Lung (tissue), 16 donors: Measurements from ENCODE around the gene UNC5B. TPM values are rescaled to one million over a fixed set of nuclear protein-coding genes. Genes with fewer than 3 reads are reported as not detected.
A peak's percentile ranks its signal among the peaks of the same experiment; 100 is the strongest.

Source experiments
- ATAC-seq: fragments of 200-7000 bp; cut with Tn5 transposase; one replicate; pipeline ENCODE4 v1.9.1; 2020; ENCODE audit warnings: moderate number of reproducible peaks; ENCODE audit not compliant: insufficient read depth, low FRiP score
- DNase-seq, 3 donors: peaks; one replicate each; pipeline ENCODE4 v3.0.0-alpha.2; 2013 to 2017
- H3K27ac ChIP-seq, 2 donors: one replicate each; pipeline ENCODE4 v1.5.1; 2013; ENCODE audit warnings: mild to moderate bottlenecking in 2 of 2, moderate library complexity in 2 of 2, control low read depth in 1 of 2, inconsistent platforms in 1 of 2, low read depth in 1 of 2, low read length in 1 of 2
- H3K27me3 ChIP-seq, 3 donors: one replicate each; pipeline ENCODE4 v1.5.1; 2013; ENCODE audit warnings: low read length in 2 of 3; ENCODE audit not compliant: control insufficient read depth in 3 of 3, insufficient read depth in 3 of 3
- H3K36me3 ChIP-seq, 4 donors: one replicate each; pipeline ENCODE4 v1.5.1; 2013; ENCODE audit warnings: low read length in 4 of 4, mild to moderate bottlenecking in 1 of 4, moderate library complexity in 1 of 4; ENCODE audit not compliant: control insufficient read depth in 4 of 4, insufficient read depth in 4 of 4
- H3K4me1 ChIP-seq, 5 donors: one replicate each; pipeline ENCODE4 v1.5.1; 2013; ENCODE audit warnings: low read length in 5 of 5, mild to moderate bottlenecking in 2 of 5, moderate library complexity in 1 of 5; ENCODE audit not compliant: control insufficient read depth in 5 of 5, insufficient read depth in 5 of 5
- H3K4me3 ChIP-seq: one replicate; pipeline ENCODE4 v1.5.1; 2013; ENCODE audit warnings: mild to moderate bottlenecking, control low read depth, moderate library complexity
- H3K9ac ChIP-seq, 2 donors: one replicate each; pipeline ENCODE4 v1.5.1; 2013; ENCODE audit warnings: low read length in 2 of 2, control low read depth in 1 of 2; ENCODE audit not compliant: insufficient read depth in 1 of 2
- H3K9me3 ChIP-seq, 4 donors: one replicate each; pipeline ENCODE4 v1.5.1; 2013; ENCODE audit warnings: low read length in 3 of 4, mild to moderate bottlenecking in 1 of 4, moderate library complexity in 1 of 4; ENCODE audit not compliant: control insufficient read depth in 4 of 4, insufficient read depth in 3 of 4
- WGBS, 2 donors: extraction: QIAGEN DNeasy Blood & Tissue Kit; methylation state at CpG; one replicate each; pipeline ENCODE4 v1.1.7; 2013; 5-methylcytosine and 5-hydroxymethylcytosine counted together
- long read RNA-seq, 5 donors: transcript quantifications; one replicate each; lab custom pipeline, GENCODE V29; 2026
- polyA plus RNA-seq, 2 donors: library from polyadenylated mRNA; stranded (reverse); fragments of 200-250 nt; gene quantifications; one replicate each; pipeline ENCODE4 v1.2.1, GENCODE V29; 2013
- total RNA-seq, 2 donors: library from RNA; depleted of rRNA in 1 of 2; stranded (reverse); fragments of >200 nt in 1 of 2; gene quantifications; one replicate each; pipeline ENCODE4 v1.2.1, GENCODE V29; 2014 to 2021
- TF ChIP-seq, protein P1 (sequence below): IDR thresholded peaks from 2 replicates; pipeline ENCODE4 v1.5.1; 2012; ENCODE audit warnings: mild to moderate bottlenecking; ENCODE audit errors: control extremely low read depth, extremely low read depth
- donor health status: control.
- donor health status: control.
- donor health status: Bipolar disorder and iron deficiency.
- donor health status: healthy.
- donor health status: DM: yes; HTN: yes; CAD: no.

Gene UNC5B
- total RNA-seq (10 to 100 TPM in 1 of 2 donors, 1 to 10 TPM in 1; 9.5 to 23.8 TPM), polyA plus RNA-seq (1 to 10 TPM; 4.4 to 7.2 TPM)
- long read RNA-seq, donor 1, full-length matches to known transcripts, result 1 of 37 reads
- long read RNA-seq, donor 1, partial matches to known transcripts, result 36 of 37 reads
- long read RNA-seq, donor 1, other reads (novel, unspliced or antisense), result 0 of 37 reads
- long read RNA-seq, donor 2, result 0 reads
- long read RNA-seq, donor 3, full-length matches to known transcripts, result 1 of 1 reads
- long read RNA-seq, donor 3, partial matches to known transcripts, result 0 of 1 reads
- long read RNA-seq, donor 3, other reads (novel, unspliced or antisense), result 0 of 1 reads
- long read RNA-seq, donor 4, partial matches to known transcripts, result 8 of 8 reads
- long read RNA-seq, donor 4, other reads (novel, unspliced or antisense), result 0 of 8 reads
- long read RNA-seq, donor 5, full-length matches to known transcripts, result 3 of 8 reads
- long read RNA-seq, donor 5, partial matches to known transcripts, result 5 of 8 reads
- long read RNA-seq, donor 5, other reads (novel, unspliced or antisense), result 0 of 8 reads

- Histone ChIP-seq H3K27me3 (peaks cover 0 to 41% (median 17%) of the 10 kb centered on the region in 3 donors), H3K27ac (peak within 1 kb of the TSS; percentile 84 to 87), H3K36me3 (no peaks in the 10 kb centered on the region), H3K9me3 (no peaks in the 10 kb centered on the region), H3K4me1 (peaks cover 0 to 39% (median 13%) of the 10 kb centered on the region in 5 donors), H3K9ac (peak within 1 kb of the TSS in 1 of 2 donors; percentile 78), H3K4me3 (peak within 1 kb of the TSS; percentile 61)
- DNase-seq, result peak; percentile 96 to 97 (median 96)
- WGBS, 2 donors, result 0 to 1% methylated on average over 65 to 109 of the region's 109 CpGs
- TF ChIP-seq, protein P1, sequence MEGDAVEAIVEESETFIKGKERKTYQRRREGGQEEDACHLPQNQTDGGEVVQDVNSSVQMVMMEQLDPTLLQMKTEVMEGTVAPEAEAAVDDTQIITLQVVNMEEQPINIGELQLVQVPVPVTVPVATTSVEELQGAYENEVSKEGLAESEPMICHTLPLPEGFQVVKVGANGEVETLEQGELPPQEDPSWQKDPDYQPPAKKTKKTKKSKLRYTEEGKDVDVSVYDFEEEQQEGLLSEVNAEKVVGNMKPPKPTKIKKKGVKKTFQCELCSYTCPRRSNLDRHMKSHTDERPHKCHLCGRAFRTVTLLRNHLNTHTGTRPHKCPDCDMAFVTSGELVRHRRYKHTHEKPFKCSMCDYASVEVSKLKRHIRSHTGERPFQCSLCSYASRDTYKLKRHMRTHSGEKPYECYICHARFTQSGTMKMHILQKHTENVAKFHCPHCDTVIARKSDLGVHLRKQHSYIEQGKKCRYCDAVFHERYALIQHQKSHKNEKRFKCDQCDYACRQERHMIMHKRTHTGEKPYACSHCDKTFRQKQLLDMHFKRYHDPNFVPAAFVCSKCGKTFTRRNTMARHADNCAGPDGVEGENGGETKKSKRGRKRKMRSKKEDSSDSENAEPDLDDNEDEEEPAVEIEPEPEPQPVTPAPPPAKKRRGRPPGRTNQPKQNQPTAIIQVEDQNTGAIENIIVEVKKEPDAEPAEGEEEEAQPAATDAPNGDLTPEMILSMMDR, result no peak
- ATAC-seq, result peak; percentile 90
These were observed at the start of gene UNC5B for GRCh38 chr10:71212318-71213126. Gene UNC5B (plus strand): TSS chr10:71212570. CDS start chr10:71212986, 416 bp downstream.

DNA sequence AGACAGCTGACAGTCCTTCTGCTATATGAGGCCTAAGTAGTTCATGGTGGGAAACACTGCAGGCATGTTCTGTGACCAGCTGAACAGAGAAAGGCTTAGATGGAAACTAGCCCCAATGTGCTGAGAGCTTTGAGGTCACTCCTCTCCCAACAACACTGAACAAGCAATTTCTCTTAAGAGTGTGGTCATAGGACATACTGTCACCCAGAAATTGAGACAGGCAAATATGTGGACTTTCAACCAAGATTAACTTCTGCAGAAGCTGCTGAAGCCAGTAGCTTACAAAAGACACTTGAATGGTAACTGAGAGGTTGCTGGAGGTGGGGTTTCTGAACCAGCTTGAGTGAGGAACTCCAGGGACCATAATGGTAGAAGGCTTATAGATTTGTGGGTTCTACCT, 38.9 kb upstream of the UNC5B start:
- H3K4me3 ChIP-seq, result no peak overlapping the region
- H3K27me3 ChIP-seq, result no peaks in the 10 kb centered on the region
- peaks cover 0 to 8% (median 0%) of the 10 kb centered on the region in 5 donors for H3K4me1 ChIP-seq
- TF ChIP-seq, protein P1, result no peak
- no peak overlapping the region for H3K27ac ChIP-seq
- no peak overlapping the region for H3K9ac ChIP-seq
- ATAC-seq (no peak), DNase-seq (no peak)
- H3K36me3 ChIP-seq, result no peaks in the 10 kb centered on the region
- no peaks in the 10 kb centered on the region for H3K9me3 ChIP-seq

DNA sequence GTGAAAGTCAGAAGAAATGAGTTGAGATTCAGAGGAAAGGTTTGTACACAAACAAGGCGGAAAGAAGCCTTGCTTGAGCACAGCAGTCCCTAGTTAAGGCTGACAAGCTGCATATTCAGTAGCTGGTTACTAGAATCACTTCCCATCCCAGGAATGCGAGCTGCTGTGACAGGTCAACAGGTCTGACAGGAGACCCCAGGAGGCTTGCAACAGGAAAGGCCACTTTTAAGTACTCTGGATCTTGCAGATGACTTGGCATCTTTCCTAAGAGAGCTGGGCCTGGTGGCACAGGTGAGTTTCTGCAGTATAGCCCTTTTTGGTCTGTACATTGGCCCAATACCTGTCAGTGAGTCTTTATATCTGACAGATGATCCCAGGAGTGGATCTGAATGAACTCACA, 35.7 kb upstream of the UNC5B start:
- no peak overlapping the region for H3K4me3 ChIP-seq
- WGBS, 2 donors, result 84 to 92% methylated on average over 2 of the region's 2 CpGs
- no peak for DNase-seq
- no peak for ATAC-seq
- H3K27me3 ChIP-seq, result no peaks in the 10 kb centered on the region
- H3K9ac ChIP-seq, result no peak overlapping the region
- peaks cover 0 to 8% (median 0%) of the 10 kb centered on the region in 5 donors for H3K4me1 ChIP-seq
- H3K9me3 ChIP-seq, result no peaks in the 10 kb centered on the region
- no peak overlapping the region for H3K27ac ChIP-seq
- no peaks in the 10 kb centered on the region for H3K36me3 ChIP-seq
- TF ChIP-seq, protein P1, result no peak
